Chondrocyte (in vitro differentiated cells): ENCODE measurements around the gene DVL1. TPM values are rescaled to one million over a fixed set of nuclear protein-coding genes. Genes with fewer than 3 reads are reported as not detected.

Experiments
- DNase-seq: peaks from one replicate; pipeline ENCODE4 v3.0.0; 2021; ENCODE audit warnings: mixed read lengths, low spot score
- H3K27ac Mint-ChIP-seq: one replicate; pipeline ENCODE4 v1.8.0; 2021; ENCODE audit warnings: mild to moderate bottlenecking, moderate library complexity, mixed read lengths; ENCODE audit not compliant: unreplicated experiment
- H3K27me3 Mint-ChIP-seq: 2 replicates; pipeline ENCODE4 v1.8.0; 2021; ENCODE audit warnings: low read depth, mixed read lengths
- H3K36me3 Mint-ChIP-seq: 2 replicates; pipeline ENCODE4 v1.8.0; 2021; ENCODE audit warnings: low read depth, mixed read lengths
- H3K4me1 Mint-ChIP-seq: 2 replicates; pipeline ENCODE4 v1.8.0; 2021; ENCODE audit warnings: low read depth, mild to moderate bottlenecking, mixed read lengths
- H3K4me3 Mint-ChIP-seq: one replicate; pipeline ENCODE4 v1.8.0; 2021; ENCODE audit warnings: mild to moderate bottlenecking, moderate library complexity, mixed read lengths; ENCODE audit not compliant: unreplicated experiment
- H3K9me3 Mint-ChIP-seq: 2 replicates; pipeline ENCODE4 v1.8.0; 2021; ENCODE audit warnings: low read depth, mixed read lengths
- total RNA-seq: library from RNA; stranded (reverse); gene quantifications from 3 replicates; pipeline ENCODE4 v1.2.1, GENCODE V29; 2021
- TF ChIP-seq, protein P1 (sequence below): fragments of 200-600 bp; sonication (generic); IDR thresholded peaks from 2 replicates; pipeline ENCODE4 v1.5.0; 2021; ENCODE audit warnings: antibody characterized with exemption, mild to moderate bottlenecking, moderate library complexity

Gene DVL1
- total RNA-seq, 1 donor from 2014 or later: 59.6 TPM

- no peak for DNase-seq
- Mint-ChIP-seq H3K36me3 (peaks cover 2% of the 10 kb centered on the region), H3K27me3 (no peaks in the 10 kb centered on the region), H3K4me3 (no peak overlapping the region), H3K27ac (peak overlapping the region; percentile 45), H3K9me3 (no peaks in the 10 kb centered on the region), H3K4me1 (peaks cover 23% of the 10 kb centered on the region)
- TF ChIP-seq, protein P1, sequence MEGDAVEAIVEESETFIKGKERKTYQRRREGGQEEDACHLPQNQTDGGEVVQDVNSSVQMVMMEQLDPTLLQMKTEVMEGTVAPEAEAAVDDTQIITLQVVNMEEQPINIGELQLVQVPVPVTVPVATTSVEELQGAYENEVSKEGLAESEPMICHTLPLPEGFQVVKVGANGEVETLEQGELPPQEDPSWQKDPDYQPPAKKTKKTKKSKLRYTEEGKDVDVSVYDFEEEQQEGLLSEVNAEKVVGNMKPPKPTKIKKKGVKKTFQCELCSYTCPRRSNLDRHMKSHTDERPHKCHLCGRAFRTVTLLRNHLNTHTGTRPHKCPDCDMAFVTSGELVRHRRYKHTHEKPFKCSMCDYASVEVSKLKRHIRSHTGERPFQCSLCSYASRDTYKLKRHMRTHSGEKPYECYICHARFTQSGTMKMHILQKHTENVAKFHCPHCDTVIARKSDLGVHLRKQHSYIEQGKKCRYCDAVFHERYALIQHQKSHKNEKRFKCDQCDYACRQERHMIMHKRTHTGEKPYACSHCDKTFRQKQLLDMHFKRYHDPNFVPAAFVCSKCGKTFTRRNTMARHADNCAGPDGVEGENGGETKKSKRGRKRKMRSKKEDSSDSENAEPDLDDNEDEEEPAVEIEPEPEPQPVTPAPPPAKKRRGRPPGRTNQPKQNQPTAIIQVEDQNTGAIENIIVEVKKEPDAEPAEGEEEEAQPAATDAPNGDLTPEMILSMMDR: no peak
These were observed 28.5 kb upstream of the DVL1 start for GRCh38 chr1:1377540-1378205.

DNA sequence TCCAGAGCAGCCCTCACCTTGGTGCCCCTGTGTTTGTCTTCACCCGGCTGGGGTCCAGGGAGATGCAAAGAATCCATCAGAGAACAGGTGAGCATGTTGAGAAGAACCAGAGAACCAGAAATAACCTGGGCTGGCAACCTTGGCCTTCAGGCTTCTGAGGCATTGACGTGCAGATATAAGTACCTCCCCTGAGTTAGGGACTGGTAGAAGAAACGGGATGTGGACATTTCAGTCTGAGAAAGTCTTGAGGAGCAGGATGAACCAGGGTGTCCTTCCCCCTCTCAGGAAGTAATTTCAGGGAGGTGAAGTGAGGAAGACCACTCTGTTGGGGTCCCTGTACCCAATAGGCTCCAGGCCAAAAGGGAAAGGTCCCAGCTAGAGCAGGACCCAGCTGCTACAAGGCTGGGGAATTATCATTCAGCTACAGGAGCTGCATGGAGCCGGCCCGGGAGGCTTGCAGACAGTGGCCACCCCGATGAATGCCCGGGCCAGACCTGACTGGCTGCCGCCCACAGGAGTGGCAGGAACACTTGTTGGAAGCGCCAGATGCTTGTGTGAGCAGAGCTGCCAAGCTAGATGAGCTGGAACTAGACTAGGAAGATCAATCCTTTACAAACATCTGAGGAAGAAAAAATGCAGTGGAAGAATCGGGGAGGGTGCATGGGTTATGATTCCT is 27.5 kb upstream of the DVL1 start:
- peaks cover 2% of the 10 kb centered on the region for H3K36me3 Mint-ChIP-seq
- H3K9me3 Mint-ChIP-seq: no peaks in the 10 kb centered on the region
- no peaks in the 10 kb centered on the region for H3K27me3 Mint-ChIP-seq
- peaks cover 26% of the 10 kb centered on the region for H3K4me1 Mint-ChIP-seq
- H3K4me3 Mint-ChIP-seq: peak overlapping the region; percentile 9
- TF ChIP-seq, protein P1: no peak
- DNase-seq: no peak
- H3K27ac Mint-ChIP-seq: peak overlapping the region; percentile 96

DNA sequence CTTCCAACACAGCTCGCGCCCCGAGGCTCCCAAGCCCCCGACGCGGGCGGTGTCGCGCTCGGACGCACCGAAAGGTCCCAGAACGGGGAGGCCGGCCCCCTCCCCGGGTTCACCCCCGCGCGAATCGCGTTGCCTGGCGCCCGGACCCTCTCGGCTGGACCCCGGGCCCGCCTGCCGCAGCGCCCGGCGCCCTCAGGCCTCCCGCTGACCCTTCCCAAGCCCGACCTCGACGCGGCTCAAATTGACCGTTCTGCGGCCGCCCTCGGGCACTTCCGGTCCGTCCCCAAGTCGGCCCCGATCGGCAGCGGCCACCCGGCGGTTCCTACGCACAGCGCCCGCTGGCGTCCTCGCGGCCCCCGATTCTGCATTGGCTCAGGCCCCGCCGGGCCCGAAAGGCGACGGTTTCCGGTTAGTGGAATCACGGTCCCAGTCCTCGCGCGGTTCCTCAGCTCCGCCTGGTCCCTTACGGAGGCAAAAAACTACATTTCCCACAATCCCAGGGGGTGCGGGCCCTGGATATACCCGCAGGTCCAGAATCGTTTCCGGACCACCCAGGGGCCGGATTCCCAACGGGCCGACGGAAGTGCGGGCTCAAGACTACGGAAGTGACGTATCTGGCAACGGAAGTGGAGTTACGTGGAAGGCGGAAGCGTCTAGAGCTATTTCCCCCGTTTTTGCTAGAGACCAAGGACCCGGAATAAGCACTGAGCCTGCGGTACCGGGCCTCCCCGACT is 25.9 kb upstream of the DVL1 start, which contains the start of gene AURKAIP1:
Gene AURKAIP1 (minus strand): TSS at position 279 of the 734 bp plus-strand sequence. CDS start 451 bp downstream, outside the sequence.
- Mint-ChIP-seq H3K4me3 (peak within 1 kb of the TSS; percentile 83), H3K27ac (peak within 1 kb of the TSS; percentile 96), H3K4me1 (peaks cover 26% of the 10 kb centered on the region), H3K27me3 (no peaks in the 10 kb centered on the region), H3K36me3 (peaks cover 2% of the 10 kb centered on the region), H3K9me3 (no peaks in the 10 kb centered on the region)
- DNase-seq: peak; percentile 99
- TF ChIP-seq, protein P1: peak; percentile 63

- peak overlapping the region; percentile 79 for H3K27ac Mint-ChIP-seq
- peaks cover 2% of the 10 kb centered on the region for H3K36me3 Mint-ChIP-seq
- H3K9me3 Mint-ChIP-seq: no peaks in the 10 kb centered on the region
- DNase-seq: no peak
- peak overlapping the region; percentile 83 for H3K4me3 Mint-ChIP-seq
- H3K4me1 Mint-ChIP-seq: peaks cover 26% of the 10 kb centered on the region
- TF ChIP-seq, protein P1: no peak
- H3K27me3 Mint-ChIP-seq: no peaks in the 10 kb centered on the region
These were observed 25.3 kb upstream of the DVL1 start for GRCh38 chr1:1374589-1374928.

DNA sequence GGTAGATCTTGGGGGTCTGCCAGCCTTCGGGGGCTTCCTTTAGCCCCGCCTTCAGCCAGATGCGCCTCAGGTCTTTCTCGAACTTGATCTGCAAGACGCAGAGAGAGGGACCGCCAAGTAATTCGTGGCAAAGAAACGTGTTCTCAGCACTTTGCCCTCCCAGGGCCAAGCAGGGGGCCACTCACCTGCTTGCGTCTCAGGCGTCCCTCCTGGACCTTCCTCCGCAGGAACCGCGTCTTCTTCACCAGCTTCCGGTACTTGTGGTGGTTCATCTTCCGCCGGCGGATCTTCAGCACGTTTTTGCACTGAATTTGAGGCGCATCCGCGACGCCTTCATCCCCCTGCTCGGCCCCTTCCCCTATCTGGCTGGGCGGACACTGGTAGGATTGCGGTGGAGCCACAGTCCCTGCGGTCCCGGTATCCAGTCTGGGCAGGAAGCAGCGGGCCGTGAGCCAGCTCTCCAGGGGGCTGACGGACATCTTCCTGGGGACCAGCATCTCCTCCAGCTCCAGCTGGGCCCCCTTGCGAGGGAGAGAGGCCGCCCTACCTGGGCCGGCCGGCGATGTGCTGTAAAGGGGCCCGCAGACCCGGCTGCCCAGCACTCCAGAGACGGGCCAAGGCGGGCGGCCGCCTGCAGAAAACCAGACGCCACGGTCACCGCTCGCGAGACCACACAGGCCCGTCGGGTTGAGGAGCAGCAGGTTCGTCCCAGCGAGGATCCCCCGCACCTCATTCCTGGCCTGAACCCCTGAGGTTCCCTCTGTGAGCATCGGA is 24.8 kb upstream of the DVL1 start:
- H3K4me1 Mint-ChIP-seq: peaks cover 26% of the 10 kb centered on the region
- DNase-seq: no peak

More for the DNA sequence above, 24.8 kb upstream of the DVL1 start:
- TF ChIP-seq, protein P1: no peak
- no peaks in the 10 kb centered on the region for H3K9me3 Mint-ChIP-seq
- peak overlapping the region; percentile 79 for H3K27ac Mint-ChIP-seq
- peaks cover 2% of the 10 kb centered on the region for H3K36me3 Mint-ChIP-seq
- no peaks in the 10 kb centered on the region for H3K27me3 Mint-ChIP-seq
- peak overlapping the region; percentile 83 for H3K4me3 Mint-ChIP-seq
